Stimulated activated CD4-positive, alpha-beta T cell treated with anti-CD3 and anti-CD28 coated beads, Interleukin-4, amount 100 ng/mL, for 48 hours (primary cell): ENCODE data around the gene BLOC1S2.
"Not testable (repeated sequence)": the region's sequence is repeated elsewhere in the genome, so short reads cannot be mapped to it uniquely, and the experiment has no call there.

Experiments
- DNase-seq, 2 donors: peaks; one replicate each; pipeline ENCODE4 v3.0.0-alpha.2; 2020; ENCODE audit warnings: low read depth in 2 of 2

Gene BLOC1S2

DNA sequence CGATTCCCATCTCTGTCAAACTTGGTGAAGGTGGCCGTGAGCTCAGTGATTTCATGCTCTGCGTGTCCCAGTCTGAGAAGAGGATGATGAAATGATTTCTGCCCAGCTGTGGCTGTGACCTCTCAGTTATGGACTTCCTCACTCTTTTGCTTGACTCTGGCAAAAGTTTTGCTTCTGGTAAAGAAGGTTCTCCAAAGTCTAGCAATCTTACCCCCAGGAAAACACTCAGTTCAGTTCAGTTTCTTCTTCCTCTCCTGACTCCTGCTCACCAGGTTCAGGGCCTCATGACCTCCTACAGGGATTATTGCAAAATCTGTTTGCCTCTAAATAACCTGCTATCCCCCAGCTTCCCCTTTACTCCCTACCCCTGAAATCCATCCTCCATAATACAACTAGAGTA, 4.9 kb upstream of the BLOC1S2 start:
- no peak for DNase-seq

GRCh38 chr10:100289641-100290040, 3.2 kb upstream of the BLOC1S2 start:
- DNase-seq, result no peak

GRCh38 chr10:100288196-100288595, 1.7 kb upstream of the BLOC1S2 start:
- DNase-seq, result no peak

DNA sequence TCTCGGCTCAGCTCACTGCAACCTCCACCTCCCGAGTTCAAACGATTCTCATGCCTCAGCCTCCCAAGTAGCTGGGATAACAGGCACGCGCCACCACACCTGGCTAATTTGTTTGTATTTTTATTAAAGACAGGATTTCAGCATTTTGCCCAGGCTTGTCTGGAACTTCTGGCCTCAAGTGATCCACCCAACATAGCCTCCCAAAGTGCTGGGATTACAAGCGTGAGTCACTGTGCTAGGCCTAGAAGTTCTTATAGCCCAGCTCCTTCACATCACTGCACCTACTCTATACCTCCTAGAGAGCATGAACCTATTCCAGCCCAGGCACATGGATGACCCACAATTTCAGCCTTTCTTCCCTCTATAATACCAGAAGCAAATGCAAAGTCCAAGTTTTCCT, 1.3 kb upstream of the BLOC1S2 start:
- DNase-seq, result no peak

- DNase-seq, result not testable (repeated sequence)
These were observed 1.2 kb downstream of the BLOC1S2 start for GRCh38 chr10:100285326-100285725.

- DNase-seq, result no peak
These were observed 3.6 kb downstream of the BLOC1S2 start for GRCh38 chr10:100282907-100283306.

- DNase-seq, result not testable (repeated sequence)
These were observed 9.5 kb downstream of the BLOC1S2 start for GRCh38 chr10:100276971-100277370.

DNA sequence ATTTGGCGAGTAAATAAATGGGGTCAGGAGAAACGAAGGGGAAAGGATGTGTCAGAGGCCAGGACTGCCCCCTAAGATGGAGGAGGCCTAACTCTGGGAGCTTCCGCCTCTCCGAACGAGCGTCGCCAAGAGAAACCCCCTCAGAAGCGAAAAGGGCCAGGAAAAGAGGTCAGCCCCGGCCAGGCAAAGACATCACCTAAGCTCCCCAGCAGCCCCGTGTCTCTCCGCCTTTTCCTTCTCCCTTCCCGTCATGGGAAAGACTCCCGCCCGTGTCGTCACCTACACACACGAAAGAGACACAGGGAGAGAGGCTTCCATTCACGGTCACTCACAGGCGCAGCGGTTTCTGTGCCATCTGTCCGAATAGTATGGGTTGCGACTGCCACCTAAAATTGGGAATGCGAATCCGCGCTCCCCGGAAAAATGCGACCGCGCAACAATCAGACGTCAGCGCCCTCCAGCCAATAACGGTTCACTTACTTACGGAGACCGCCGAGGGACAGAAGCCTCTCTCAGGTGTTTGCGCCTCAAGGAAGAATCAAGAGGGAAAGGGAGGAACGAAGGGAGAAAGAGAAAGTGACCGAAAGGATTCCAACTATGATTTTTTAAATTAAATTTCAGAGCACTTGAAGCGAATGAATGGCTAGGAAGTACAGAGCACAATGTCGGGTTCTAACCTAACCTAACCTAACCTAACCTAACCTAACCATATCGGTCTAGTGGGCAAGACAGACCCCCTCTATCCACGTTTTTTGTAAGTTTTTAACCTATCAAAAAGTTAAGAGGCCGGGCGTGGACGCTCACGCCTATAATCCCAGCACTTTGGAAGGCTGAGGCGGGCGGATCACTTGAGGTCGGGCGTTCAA, 19.0 kb downstream of the BLOC1S2 start, which contains the start of gene CWF19L1:
Gene CWF19L1 (minus strand): TSS at position 400 of the 866 bp plus-strand sequence. CDS start 45 bp downstream, at position 355.
- DNase-seq, result peak; percentile 54 to 68

DNA sequence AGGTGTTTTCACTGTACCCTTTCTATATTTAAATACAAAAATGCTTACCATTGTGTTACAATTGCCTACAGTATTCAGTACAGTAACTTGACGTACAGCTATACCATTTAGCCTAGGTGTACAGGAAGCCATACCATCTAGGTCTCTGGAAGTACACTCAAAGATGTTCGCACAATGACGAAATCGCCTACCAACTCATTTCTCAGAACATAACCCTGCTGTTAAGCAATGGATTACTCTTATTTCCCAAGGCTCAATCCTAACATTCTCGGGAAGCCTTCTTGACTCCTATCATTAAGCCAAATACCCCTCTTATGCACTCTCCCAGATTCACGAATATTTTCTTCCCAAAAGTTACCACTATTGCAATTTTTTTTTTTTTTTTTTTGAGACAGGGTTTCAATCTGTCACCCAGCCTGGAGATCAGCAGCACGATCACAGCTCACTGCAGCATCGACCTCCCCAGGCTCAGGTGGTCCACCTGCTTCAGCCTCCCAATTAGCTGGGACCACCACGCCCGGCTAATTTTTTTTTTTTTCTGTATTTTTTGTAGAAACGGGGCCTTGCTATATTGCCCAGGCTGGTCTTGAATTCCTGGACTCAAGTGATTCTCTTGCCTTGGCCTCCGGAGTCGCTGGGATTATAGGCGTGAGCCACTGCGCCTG, 20.5 kb downstream of the BLOC1S2 start:
- no peak for DNase-seq

DNA sequence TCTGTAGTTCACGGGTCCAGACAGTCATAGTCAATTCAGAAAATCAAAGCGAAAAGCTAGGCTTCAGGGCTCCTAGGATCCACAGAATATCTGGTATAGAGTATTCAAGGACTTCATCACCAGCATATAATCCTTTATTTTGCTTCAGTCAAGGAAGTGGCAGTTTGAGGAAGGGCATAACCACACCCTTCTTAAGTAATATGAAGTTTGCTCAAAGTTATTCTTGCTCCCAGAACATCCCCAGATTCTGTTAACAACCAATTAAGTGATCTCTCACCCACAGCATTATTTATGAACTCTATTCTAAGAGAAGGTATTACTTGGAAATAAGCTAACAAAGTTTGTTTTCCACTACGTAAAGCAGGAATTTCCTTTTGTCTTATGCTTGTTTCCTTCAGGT, 32.3 kb downstream of the BLOC1S2 start:
- DNase-seq, result no peak

DNA sequence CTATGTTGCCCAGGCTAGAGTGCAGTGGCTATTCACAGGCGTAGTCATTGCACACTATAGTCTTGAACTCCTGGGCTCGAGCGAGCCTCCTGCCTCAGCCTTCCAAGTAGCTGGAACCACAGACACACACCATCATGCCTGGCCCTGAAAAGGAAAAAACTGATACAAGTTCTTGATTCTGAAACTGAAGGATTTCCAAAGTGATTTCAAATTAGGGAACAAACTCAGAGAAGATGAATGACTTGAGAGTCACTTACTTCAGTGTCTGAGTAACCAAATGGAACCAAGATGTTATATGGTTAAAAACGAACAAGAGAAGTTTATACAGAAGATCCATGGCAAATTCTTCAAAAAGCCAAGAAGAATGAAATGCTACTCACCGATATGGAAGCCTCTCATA, 33.4 kb downstream of the BLOC1S2 start:
- no peak for DNase-seq

GRCh38 chr10:100248820-100249219, 37.7 kb downstream of the BLOC1S2 start:
- DNase-seq, result no peak

DNA sequence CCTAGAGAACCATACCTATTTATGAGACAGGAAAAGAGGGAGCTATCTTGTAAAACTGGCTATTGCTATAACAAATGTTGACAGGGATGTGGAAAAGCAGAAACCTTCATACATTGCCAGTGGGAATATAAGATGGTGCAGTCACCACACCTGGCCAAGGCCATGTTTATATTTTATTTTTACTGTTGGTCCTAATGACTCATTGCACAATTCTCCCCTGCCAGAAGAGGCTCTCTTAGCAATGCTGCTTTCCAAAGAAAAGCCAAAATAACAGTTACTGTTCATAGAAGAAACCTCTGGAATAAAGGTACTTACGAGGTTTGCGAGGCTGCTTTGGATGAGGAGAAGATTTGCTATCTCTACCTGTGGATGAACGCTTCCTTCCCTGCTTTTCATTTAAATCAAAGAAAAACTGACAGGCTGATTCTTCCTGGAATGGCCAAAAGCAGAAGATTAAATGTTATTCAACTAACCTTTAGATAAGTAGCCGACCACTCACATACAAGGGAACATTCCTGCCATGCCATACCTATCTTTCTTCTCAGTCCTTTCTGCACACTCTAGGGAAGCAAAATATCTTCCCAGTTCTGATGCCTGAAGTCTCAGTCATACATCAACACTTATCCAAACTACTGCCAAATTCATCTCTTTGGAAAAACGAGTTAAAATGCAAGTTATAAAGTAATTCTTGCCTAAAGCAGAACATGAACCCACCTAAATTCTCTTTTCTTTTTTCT, 40.8 kb downstream of the BLOC1S2 start:
- no peak for DNase-seq

DNA sequence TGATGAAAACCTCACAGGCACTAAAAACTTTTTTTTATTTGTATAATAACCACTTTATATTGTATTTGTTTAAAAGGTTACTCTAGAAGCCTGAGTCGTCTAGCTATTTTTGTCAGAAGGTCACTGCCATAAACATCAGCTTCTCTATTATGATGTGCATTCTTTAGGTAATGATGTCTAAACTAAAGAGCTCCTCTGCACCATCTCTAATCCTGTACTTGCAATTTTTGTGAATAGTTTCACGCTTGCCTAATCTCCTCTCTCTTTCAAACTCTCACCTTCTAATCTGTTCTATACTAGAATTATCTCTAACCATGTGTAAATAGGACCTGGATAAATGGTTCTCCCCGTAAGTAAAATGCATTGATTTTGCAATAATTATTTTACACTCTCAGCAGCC, 46.6 kb downstream of the BLOC1S2 start:
- no peak for DNase-seq

GRCh38 chr10:100238429-100238828, 48.1 kb downstream of the BLOC1S2 start:
- DNase-seq, result no peak

DNA sequence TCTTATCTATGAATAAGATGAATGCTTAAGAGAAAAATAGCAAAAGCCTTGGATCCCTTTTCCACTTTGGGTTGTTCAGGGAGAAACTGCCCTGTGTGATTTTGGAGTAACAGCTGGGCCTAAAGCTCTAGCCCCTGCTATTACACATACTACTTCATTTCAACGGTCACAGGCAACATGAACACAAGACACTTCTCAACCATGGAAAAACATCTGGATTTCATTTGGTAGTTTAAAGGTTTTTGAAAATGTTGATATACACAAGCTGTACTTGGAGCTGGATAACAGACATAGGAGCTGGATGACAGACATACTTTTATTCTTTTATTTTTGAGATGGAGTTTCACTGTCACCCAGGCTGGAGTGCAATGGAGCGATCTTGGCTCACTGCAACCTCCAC, 54.4 kb downstream of the BLOC1S2 start:
- DNase-seq, result no peak

GRCh38 chr10:100229819-100230422, 56.6 kb downstream of the BLOC1S2 start:
- DNase-seq, result no peak

- DNase-seq, result no peak
These were observed 62.6 kb downstream of the BLOC1S2 start for GRCh38 chr10:100223879-100224278.
